AG04449 (cell line): ENCODE measurements around the gene ZNF205.

Source experiments
- CTCF ChIA-PET: fragments of 350-600 bp; formaldehyde crosslinking; extraction: SDS; loops from one replicate; lab custom pipeline; 2021; ENCODE audit warnings: antibody characterized with exemption; lab: Yijun Ruan, JAX
- POLR2A ChIA-PET: fragments of 400-600, 350-600 bp; formaldehyde crosslinking; extraction: SDS; loops from one replicate; lab custom pipeline; 2020; ENCODE audit warnings: antibody characterized with exemption, inconsistent platforms; lab: Yijun Ruan, JAX
- DNase-seq: peaks from one replicate; pipeline ENCODE4 v3.0.0-alpha.2; 2010; ENCODE audit warnings: low read depth, low spot score
- H3K4me3 ChIP-seq: 2 replicates; pipeline ENCODE4 v1.5.1; 2011; ENCODE audit warnings: low read depth, mild to moderate bottlenecking, control low read depth, low read length
- TF ChIP-seq, protein P1 (sequence below): IDR thresholded peaks from one replicate; pipeline ENCODE4 v1.5.1; 2011; ENCODE audit warnings: mild to moderate bottlenecking, moderate library complexity, low read length, control low read depth, inconsistent platforms; ENCODE audit not compliant: insufficient read depth; ENCODE audit errors: missing control alignments

ZNF205 gene

GRCh38 chr16:3158026-3158509 is 45.7 kb downstream of the ZNF205 start:
- POLR2A ChIA-PET, result interaction anchor here (0.9 to 1.4 kb wide), 2 partner anchors 24 to 138 kb away, joined by 3 to 7 read pairs; partner anchors contain the start of gene TNFRSF12A
- H3K4me3 ChIP-seq, result peak overlapping the region; percentile 72
- TF ChIP-seq, protein P1, sequence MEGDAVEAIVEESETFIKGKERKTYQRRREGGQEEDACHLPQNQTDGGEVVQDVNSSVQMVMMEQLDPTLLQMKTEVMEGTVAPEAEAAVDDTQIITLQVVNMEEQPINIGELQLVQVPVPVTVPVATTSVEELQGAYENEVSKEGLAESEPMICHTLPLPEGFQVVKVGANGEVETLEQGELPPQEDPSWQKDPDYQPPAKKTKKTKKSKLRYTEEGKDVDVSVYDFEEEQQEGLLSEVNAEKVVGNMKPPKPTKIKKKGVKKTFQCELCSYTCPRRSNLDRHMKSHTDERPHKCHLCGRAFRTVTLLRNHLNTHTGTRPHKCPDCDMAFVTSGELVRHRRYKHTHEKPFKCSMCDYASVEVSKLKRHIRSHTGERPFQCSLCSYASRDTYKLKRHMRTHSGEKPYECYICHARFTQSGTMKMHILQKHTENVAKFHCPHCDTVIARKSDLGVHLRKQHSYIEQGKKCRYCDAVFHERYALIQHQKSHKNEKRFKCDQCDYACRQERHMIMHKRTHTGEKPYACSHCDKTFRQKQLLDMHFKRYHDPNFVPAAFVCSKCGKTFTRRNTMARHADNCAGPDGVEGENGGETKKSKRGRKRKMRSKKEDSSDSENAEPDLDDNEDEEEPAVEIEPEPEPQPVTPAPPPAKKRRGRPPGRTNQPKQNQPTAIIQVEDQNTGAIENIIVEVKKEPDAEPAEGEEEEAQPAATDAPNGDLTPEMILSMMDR, result no peak
- DNase-seq, result no peak
- CTCF ChIA-PET, result interaction anchor here (0.7 to 2.3 kb wide), 8 partner anchors 8 to 126 kb away, joined by 3 to 9 read pairs (median 4); no protein-coding TSS in a partner anchor

DNA sequence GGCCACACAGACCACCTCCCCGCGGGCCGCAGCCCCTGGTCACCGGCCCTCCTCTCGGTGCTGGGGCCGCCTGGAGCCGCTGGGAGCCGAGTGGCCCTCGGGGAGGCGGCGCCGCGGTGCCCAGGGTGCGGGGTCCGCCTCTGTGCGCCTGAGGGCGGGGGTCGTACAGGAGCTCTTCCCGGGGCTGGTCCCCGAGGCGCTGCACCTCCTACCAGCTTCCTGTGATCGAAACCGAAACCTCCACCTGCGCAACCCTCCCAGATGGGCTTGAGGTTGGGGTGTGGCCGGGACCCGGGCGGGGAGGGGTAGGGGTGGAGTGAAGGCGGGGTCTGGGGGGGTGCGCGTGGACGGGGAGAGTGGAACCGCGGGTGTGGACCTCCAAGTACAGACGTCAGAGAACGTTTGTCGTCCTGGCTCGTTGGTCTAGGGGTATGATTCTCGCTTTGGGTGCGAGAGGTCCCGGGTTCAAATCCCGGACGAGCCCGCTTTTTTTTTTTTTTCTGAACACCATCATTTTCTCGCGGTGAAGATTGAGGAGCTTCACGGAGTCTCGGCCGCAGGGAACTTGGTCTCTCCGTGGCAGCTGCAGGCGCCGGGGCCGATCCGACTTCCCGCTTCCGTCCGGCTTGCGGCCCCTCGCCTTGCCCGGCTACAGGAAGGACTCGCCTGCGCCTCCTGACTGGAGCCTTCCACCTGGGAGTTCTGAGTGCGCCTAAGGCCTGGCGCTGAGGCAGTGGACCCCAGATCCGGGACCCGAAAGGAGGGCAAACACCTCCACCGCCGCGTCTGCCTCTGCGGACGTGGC is 46.3 kb downstream of the ZNF205 start:
- ChIA-PET POLR2A (interaction anchor here (0.6 to 1.4 kb wide), 6 partner anchors 9 to 138 kb away, joined by 3 to 7 read pairs (median 3); partner anchors contain the start of gene TNFRSF12A), CTCF (interaction anchor here (0.7 to 2.3 kb wide), 8 partner anchors 9 to 127 kb away, joined by 3 to 9 read pairs (median 4); no protein-coding TSS in a partner anchor)
- TF ChIP-seq, protein P1, result peak; percentile 3
- no peak for DNase-seq
- H3K4me3 ChIP-seq, result peak overlapping the region; percentile 72

DNA sequence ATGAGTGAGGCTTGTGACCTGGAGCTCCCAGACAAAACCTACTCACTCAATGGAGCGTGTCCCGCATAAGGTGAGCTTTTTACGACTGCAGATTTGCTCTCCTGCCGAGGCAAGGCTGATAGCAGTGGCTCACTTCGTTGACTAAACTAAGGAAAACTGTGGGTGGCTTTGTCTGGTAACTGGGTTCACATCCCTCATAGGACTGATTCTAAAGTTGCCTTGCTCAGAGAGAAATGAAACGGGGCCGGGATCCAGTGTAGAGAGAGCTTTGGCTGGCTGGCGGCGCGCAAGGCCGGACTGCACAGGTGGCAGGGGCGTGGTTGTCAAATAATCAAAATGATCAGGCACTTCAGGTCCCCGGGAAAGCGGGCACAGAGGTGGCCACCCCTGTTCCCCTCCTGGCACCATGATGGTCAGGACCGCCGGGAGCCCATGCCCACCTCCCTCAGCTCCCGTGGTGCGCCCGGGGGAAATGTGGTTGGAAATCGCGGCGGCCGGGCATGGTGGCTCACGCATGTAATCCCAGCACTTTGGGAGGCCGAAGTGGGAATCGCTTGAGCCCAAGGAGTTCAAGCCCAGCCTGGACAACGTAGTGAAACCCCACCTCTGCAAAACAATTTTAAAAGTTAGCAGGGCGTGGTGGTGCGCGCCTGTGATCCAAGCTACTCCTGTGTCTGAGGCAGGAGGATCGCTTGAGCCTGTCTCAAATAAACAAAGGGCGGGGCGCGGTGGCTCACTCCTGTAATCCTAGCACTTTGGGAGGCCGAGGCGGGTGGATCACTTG is 49.0 kb downstream of the ZNF205 start:
- H3K4me3 ChIP-seq, result no peak overlapping the region
- TF ChIP-seq, protein P1, result no peak
- ChIA-PET CTCF (interaction anchor here (0.7 to 2.6 kb wide), 6 partner anchors 9 to 32 kb away, joined by 3 to 15 read pairs (median 4); no protein-coding TSS in a partner anchor), POLR2A (no interaction called here)
- no peak for DNase-seq

DNA sequence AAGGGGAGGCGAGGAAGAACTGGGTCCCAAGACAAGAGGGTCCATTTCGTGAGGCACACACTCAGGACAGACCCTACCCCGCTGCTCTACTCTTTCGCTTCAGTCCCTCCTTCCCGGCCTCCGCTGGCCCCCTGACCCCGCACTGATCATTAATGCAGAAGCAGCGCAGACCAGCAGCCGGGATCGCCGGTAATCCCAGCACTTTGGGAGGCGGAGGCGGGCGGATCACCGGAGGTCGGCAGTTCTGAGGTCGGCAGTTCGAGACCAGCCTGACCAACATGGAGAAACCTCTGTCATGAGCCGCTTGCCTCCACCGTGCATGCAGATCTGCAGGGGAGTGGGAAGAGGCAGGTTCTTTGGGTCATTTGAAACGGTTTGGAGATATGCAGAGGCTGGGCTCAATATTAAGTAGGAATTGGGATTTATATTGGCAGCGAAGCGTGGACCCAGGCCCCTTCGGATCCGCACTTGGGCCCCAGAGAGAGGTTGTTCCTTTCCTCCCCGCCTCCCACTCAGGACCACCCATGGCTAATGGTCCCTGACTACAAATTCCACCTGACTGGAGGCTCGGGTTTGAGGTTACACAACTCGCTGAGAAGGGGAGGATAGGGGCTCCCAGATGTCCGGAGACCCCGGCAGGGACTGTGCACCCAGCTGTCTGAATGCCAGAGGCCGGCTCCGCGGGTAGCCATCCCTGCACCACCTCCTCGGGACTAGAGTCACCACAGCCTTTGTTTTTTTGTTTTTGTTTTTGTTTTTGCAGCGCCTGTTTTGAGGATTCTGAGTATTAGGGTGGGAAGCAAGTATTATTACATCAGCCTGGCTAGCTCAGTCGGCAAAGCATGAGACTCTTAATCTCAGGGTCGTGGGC is 52.0 kb downstream of the ZNF205 start:
- TF ChIP-seq, protein P1, result no peak
- POLR2A ChIA-PET, result no interaction called here
- DNase-seq, result no peak
- CTCF ChIA-PET, result interaction anchor here (0.8 to 2.4 kb wide), 11 partner anchors 10 to 133 kb away, joined by 3 to 17 read pairs (median 7); partner anchors contain the start of gene ZNF213
- no peak overlapping the region for H3K4me3 ChIP-seq

GRCh38 chr16:3165111-3165822 is 52.9 kb downstream of the ZNF205 start:
- no peak for DNase-seq
- CTCF ChIA-PET, result interaction anchor here (0.8 to 2.4 kb wide), 16 partner anchors 9 to 134 kb away, joined by 3 to 17 read pairs (median 6); partner anchors contain the start of gene ZNF213
- TF ChIP-seq, protein P1, result no peak
- POLR2A ChIA-PET, result no interaction called here
- no peak overlapping the region for H3K4me3 ChIP-seq
